WI38 (cell line): ENCODE measurements around the gene NTF4.
A peak's percentile ranks its signal among the peaks of the same experiment; 100 is the strongest.
"Not testable (repeated sequence)": the region's sequence is repeated elsewhere in the genome, so short reads cannot be mapped to it uniquely, and the experiment has no call there.

Experiments used
- H3K4me3 ChIP-seq: 2 replicates; pipeline ENCODE4 v1.5.1; 2011; ENCODE audit warnings: low read depth, mild to moderate bottlenecking, control low read depth, low read length
- TF ChIP-seq, protein P1 (sequence below): IDR thresholded peaks from 2 replicates; pipeline ENCODE4 v1.5.1; 2012; ENCODE audit warnings: low read depth, mild to moderate bottlenecking, control low read depth, low read length

NTF4 gene

DNA sequence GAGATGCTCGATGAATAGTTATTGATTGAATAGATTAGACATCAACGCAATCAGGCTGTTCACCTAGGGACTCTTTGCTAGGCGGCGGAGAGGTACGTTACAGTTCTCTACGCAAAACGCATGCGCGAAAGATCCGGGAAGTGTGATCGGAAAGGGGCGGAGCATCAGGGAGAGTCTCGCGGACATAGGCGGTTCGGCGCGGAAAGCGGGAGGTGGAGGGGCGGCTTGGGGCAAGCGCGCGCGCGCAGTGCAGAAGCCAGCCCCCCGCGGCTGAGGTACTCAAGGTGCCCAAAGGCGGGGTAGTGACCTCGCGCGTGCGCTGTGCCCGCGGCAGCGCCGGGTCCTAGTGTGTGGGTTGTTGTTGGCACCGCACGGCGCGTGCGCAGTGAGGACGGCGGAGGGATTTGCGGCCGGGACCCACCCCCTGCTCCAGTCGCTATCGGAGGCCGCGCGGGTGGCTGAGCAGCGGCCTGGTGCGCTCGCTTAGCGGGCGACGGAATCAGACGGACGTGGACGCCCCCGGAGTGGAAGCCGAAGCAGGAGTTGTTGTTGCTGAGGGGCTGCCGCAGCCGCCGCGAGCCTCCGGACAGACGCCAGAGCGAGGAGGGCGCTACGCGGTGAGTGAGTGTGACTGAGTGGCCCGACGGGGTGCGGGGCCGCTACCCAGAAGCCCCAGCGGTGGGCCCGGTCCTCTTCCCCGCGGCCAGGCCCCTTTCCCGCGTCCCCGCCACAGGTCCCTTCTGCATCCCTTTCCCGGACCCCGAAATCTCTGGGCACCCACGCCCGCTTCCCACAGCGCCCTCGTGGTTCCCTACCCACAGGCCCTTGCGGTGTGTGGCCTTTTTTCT is 20.6 kb upstream of the NTF4 start, which contains the start of gene SNRNP70:
SNRNP70 (plus strand) TSS at position 432 of the 848 bp plus-strand sequence. CDS start 964 bp downstream, outside the sequence.
- TF ChIP-seq, protein P1, sequence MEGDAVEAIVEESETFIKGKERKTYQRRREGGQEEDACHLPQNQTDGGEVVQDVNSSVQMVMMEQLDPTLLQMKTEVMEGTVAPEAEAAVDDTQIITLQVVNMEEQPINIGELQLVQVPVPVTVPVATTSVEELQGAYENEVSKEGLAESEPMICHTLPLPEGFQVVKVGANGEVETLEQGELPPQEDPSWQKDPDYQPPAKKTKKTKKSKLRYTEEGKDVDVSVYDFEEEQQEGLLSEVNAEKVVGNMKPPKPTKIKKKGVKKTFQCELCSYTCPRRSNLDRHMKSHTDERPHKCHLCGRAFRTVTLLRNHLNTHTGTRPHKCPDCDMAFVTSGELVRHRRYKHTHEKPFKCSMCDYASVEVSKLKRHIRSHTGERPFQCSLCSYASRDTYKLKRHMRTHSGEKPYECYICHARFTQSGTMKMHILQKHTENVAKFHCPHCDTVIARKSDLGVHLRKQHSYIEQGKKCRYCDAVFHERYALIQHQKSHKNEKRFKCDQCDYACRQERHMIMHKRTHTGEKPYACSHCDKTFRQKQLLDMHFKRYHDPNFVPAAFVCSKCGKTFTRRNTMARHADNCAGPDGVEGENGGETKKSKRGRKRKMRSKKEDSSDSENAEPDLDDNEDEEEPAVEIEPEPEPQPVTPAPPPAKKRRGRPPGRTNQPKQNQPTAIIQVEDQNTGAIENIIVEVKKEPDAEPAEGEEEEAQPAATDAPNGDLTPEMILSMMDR = no peak
- H3K4me3 ChIP-seq = peak within 1 kb of the TSS; percentile 70

DNA sequence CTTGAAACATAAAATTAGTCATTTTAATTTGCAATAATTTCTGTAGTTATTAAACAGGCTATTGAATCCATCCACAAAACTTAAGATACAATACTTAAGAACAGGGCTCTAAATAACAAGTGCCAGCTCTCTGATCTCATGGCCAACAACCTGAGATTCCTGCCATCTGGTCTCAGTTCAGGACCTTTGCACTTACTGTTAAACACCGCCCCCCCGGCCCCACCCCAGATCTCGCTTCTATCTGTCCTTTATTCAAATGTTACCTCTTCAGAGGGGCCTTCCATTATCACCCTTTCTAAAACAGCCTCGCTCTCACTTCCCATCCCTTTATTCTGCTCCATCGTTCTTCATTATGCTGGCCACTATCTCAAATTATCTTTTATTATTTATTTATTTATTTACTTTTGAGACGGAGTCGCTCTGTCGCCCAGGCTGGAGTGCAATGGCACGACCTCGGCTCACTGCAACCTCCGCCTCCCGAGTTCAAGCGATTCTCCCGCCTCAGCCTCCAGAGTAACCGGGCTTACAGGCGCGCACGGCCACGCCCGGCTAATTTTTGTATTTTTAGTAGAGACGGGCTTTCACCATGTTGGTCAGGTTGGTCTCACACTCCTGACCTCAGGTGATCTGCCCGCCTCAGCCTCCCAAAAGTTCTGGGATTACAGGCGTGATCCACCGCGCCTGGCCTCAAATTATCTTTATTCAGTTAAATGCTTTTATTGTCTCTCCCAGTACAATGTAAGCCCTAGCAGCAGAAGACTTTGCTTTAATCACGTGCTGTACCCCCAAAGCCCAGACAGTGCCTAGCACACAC is 19.8 kb upstream of the NTF4 start:
- peak overlapping the region; percentile 70 for H3K4me3 ChIP-seq
- TF ChIP-seq, protein P1 = no peak

DNA sequence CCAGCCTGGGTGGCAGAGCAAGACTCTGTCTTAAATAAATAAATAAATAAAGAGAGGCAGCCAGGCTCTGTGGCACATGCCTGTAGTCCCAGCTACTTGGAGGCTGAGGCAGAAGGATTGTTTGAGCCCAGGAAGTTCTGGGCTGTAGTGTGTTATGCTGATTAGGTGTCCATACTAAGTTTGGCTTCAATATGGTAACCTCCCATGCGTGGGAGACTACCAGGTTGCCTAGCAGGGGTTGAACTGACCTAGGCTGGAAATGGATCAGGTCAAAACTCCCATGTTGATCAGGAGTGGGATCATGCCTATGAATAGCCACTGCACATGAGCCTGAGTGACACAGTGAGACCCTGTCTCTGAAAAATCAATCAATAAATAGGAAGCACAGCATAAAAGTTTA is 16.7 kb upstream of the NTF4 start:
- H3K4me3 ChIP-seq = no peak overlapping the region
- TF ChIP-seq, protein P1 = no peak

DNA sequence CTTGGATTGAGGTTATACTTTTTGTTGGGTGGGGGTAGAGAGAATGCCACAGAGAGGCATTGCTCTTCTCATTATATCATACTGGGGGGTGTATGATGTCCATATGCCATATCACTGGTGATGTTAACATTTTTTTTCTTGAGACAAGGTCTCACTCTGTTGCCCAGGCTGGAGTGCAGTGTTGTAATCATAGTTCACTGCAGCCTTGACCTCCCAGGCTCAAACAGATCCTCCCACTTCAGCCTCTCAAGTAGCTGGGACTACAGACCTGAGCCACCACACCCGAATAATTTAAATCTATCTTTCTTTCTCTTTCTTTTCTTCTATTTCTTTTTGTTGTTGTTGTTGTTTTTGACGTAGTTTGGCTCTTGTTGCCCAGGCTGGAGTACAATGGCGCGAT is 15.8 kb upstream of the NTF4 start:
- no peak overlapping the region for H3K4me3 ChIP-seq
- TF ChIP-seq, protein P1 = no peak

DNA sequence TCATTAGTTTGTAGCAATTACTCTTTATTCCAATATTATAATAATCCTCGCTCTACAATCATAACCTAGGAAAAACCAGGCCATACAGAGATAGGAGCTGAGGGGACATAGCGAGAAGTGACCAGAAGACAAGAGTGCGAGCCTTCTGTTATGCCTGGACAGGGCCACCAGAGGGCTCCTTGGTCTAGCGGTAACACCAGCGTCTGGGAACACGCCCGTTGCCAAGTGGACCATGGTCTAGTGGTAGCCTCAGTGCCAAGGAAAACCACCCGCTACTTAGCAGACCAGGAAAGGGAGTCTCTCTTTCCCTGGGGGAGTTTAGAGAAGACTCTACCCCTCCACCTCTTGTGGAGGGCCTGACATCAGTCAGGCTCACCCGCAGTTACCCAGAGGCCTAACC is 10.3 kb upstream of the NTF4 start:
- TF ChIP-seq, protein P1 = peak; percentile 60
- H3K4me3 ChIP-seq = not testable (repeated sequence)

DNA sequence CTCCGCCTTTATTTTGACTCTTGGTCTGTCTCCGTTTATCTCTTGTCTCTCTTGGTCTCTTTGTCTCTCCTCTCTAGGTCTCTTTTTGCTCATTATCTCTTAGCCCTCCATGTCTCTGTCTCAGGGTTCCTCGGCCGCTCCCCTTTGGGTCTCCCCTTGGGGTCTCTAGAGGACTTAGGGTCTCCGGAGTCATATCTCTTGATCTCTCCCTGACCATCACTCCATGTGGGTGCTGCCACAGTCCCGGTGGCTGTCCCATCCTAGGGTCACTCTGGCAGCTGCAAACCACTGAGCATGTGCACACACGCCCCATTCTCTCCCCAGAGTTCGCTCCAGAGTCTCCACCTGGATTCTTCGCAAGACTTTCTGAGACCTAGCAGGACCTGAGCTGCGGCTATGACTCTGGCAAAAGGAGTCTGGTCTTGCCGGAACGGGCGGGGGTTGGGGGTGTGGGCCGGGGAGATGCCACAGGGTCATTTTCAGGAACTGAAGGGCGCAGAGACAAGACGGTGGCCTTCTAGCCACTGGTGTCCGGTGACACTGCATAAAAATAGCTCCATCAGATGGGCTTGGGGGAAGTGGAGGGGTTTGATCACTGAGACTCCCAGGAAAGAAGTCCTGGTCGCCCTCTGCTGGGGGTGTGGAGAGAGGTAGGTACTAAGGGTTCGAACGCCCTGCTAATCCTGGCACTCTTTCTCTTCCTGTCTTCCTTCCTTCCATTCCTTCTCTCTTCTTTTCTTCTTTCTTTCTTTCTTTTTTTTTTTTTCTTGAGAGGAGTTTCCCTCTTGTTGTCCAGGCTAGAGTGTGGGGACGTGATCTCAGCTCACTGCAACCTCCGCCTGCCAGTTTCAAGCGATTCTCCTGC is 9.1 kb upstream of the NTF4 start:
- TF ChIP-seq, protein P1 = no peak
- no peak overlapping the region for H3K4me3 ChIP-seq
